GM10248 (cell line): ENCODE measurements around the gene GPR155.

Experiments used
- CTCF ChIA-PET: fragments of 300-600 bp; sonication (Branson Sonifier 250); formaldehyde crosslinking; extraction: SDS; loops from one replicate; lab custom pipeline; 2021; ENCODE audit warnings: antibody characterized with exemption; lab: Yijun Ruan, JAX
- POLR2A ChIA-PET: fragments of 350-650 bp; sonication (Branson Sonifier 250); formaldehyde crosslinking; extraction: SDS; loops from one replicate; lab custom pipeline; 2020; ENCODE audit warnings: antibody characterized with exemption; lab: Yijun Ruan, JAX
- DNase-seq: peaks from one replicate; pipeline ENCODE4 v3.0.0; 2012; ENCODE audit errors: extremely low spot score
- CTCF ChIP-seq: IDR thresholded peaks from 2 replicates; pipeline ENCODE4 v1.5.1; 2012; ENCODE audit warnings: mild to moderate bottlenecking, low read depth; ENCODE audit errors: extremely low read depth, missing control alignments, control extremely low read depth

GPR155 gene

DNA sequence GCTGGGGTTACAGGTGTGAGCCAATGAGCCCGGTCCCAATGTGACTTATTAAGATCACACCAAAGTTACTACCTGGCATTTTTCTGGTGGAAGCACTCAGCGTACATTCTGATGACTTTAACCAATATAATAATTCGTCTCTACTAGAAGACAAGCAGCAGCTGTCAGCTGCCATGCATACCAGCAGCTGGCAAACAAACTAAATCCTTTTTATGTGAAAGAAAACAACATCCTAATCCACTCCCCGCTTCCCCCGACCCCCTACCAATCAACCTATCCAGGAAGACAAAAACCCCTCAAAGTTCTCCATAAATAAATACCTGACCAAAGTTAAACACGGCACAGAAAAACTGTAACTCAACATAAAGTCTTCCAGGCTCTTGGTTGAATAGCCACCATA is 42.1 kb downstream of the GPR155 start:
- DNase-seq = no peak
- POLR2A ChIA-PET = no interaction called here
- no peak for TF ChIP-seq CTCF
- CTCF ChIA-PET = no interaction called here

DNA sequence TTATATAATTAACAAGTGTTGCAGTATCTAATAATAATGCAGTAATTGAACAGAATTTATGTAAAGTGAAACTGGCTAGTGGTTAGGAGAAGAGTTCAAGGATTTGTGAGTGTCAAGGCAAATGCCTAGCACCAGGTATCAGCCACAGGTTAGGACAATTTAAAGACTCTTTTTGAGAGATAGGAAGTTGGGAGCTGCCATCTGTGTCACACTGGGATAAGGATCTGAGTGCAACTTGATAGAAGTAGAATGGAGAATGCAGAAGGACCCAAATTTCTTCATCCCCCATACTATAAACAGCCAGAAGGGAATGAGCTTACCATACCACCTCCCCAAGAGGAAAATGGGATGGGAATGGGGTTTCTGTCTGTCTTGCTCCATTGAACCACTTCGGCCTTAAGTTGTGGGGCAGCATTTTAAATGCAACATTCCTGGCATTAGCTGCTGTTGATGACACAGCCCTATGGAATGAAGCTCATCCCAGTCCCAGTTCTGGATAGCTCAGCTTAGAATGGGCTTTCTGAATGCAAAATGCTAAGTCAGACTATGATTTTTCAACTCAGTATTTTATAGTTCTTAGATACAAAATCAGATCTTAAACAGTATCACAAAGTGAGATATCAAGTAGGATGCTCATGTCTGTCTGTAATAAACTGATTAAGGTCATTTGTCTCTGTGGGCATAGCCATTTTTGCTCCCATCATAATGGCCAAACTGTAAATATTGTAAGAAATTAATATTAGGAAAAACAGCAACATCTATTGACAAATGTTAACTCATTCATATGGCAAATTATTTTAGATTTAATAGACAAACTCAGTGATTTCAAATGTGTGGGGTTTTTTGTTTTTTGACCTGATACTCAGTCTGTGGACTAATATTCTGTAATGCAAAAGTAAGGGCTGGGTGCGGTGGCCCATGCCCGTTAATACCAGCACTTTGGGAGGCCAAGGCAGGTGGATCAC is 44.0 kb downstream of the GPR155 start:
- POLR2A ChIA-PET = interaction anchor here (0.6 kb wide), 1 partner anchor 56 kb away, joined by 3 read pairs; no protein-coding TSS in a partner anchor
- CTCF ChIA-PET = interaction anchor here (1.0 kb wide), 1 partner anchor 19 kb away, joined by 3 read pairs; no protein-coding TSS in a partner anchor
- TF ChIP-seq CTCF = no peak
- no peak for DNase-seq

GRCh38 chr2:174439950-174440349 is 46.9 kb downstream of the GPR155 start:
- no peak for TF ChIP-seq CTCF
- ChIA-PET POLR2A (no interaction called here), CTCF (no interaction called here)
- no peak for DNase-seq

DNA sequence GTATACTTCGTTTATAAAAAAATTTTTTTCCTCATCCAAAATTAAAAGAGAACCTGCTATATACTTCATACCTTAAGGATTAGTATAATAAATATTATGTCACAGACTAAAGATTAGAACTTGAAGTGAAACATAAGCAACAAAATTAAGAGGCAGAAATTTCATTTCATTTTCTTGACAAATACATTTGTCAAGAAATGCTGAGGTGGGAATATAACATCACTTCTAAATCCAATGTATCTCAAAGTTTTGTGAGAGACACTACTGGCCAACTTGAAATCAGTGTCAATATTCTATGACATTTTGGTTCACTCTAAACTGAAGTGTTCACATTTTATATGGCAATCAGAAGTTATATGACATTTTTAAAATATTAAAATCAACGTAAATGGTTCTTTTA is 47.5 kb downstream of the GPR155 start:
- POLR2A ChIA-PET = no interaction called here
- TF ChIP-seq CTCF = no peak
- no peak for DNase-seq
- CTCF ChIA-PET = no interaction called here

DNA sequence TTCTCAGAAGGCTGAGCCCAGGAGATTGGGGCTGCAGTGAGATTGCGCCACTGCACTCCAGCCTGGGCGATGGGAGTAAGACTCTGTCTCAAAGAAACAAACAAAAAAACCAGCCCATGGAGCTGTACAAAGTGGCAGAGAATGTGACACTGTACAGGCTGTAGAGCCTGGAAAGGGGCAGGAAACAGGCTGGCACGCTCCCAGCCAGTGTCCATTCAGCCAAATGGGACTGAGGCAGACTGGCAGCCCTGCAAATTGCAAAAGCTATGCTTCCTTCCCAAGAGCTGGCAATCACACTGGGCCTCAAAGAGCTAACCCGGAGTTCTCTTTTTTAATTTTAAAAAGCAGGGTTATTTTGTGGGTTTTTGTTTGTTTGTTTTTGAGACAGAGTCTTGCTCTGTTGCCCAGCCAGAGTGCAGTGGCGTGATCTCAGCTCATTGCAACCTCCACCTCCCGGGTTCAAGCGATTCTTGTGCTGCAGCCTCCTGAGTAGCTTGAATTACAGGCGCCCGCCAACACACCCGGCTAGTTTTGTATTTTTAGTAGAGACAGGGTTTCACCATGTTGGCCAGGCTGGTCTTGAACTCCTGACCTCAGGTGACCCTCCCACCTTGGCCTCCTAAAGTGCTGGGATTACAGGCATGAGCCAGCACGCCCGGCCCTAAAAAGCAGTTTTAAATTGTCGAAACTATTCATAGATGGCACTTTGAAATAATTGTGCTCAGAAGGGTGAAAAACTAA is 48.5 kb downstream of the GPR155 start:
- POLR2A ChIA-PET = no interaction called here
- DNase-seq = no peak
- TF ChIP-seq CTCF = no peak
- CTCF ChIA-PET = interaction anchor here (1.3 kb wide), 1 partner anchor 9 kb away, joined by 4 read pairs; no protein-coding TSS in a partner anchor

DNA sequence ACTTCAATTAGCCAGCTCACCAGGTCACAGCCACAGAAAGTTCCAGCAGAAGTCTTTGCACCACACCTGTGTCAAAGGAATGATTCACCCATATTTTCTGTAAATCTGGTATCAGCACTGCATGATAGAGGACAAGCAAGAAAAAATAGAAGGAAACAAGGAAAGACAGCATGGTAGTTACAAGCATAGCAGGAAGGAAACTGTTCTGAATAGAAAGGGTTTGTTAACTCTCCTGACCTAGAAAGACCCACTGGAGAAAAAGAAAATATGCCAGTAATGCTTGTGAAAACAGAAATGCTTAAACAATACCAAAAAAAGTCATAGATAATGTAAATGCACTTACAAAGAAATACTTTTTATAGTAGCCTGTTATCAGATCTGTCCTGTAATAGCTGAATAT is 50.5 kb downstream of the GPR155 start:
- TF ChIP-seq CTCF = no peak
- DNase-seq = no peak
- POLR2A ChIA-PET = no interaction called here
- CTCF ChIA-PET = no interaction called here
